NCI-H146 treated with DMSO at 0.1 percent for 48 hours (cell line): ENCODE data around the gene MLH3.

ENCODE experiments used
- DNase-seq: peaks from one replicate; lab custom pipeline; 2025; ENCODE audit not compliant: unreplicated experiment; lab: John Stamatoyannopoulos, UW

Gene MLH3

DNA sequence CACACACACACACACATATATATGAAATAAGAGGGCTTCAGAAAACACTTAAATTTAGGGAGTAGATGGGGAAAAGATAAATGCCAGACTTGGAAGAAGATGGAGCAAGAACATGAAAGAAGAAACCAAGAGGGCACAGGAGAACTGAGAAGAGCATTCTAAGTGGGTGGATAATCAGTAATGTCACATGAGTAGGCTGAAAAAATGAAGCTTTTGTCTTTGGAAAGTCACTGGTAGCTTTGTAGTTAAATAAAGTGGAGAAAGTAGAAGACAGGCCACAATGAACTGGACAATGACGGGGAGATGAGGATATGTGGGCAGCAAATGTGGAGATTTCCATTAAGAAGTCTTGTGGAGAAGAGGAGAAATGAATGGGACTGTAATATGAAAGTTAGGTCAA lies 15.9 kb upstream of the MLH3 start:
- DNase-seq: no peak

DNA sequence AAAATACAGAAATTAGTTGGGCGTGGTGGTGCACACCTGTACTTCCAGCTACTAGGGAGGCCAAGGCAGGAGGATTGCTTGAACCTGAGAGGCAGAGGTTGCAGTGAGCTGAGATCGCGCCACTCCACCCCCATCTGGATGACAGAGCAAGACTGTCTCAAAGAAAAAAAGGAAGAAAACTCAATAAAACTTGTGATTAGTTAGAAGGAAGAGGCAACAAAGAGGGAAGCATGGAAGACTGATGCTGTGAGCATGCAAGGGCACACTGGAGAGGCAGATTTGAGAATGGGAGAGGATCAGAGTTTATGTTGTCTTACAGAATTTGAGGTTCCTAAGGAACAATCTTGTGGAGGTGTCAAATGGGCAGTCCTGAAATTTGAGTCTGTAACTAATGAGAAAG lies 15.4 kb upstream of the MLH3 start:
- no peak for DNase-seq

DNA sequence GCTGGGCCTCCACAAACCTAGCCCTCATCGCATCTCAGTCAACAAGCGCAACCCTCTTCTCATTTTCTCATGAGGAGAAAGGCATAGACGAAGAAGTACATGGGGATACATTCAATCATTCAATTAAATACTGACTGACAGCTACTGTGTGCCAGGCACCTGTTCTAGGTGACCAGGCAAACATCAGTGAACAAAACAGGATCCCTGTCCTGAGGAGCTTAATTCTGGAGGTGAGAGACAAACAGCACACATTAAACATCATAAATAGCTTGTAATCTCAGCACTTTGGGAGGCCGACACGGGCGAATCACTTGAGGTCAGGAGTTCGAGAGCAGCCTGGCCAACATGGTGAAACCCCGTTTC lies 12.9 kb upstream of the MLH3 start:
- DNase-seq: no peak

DNA sequence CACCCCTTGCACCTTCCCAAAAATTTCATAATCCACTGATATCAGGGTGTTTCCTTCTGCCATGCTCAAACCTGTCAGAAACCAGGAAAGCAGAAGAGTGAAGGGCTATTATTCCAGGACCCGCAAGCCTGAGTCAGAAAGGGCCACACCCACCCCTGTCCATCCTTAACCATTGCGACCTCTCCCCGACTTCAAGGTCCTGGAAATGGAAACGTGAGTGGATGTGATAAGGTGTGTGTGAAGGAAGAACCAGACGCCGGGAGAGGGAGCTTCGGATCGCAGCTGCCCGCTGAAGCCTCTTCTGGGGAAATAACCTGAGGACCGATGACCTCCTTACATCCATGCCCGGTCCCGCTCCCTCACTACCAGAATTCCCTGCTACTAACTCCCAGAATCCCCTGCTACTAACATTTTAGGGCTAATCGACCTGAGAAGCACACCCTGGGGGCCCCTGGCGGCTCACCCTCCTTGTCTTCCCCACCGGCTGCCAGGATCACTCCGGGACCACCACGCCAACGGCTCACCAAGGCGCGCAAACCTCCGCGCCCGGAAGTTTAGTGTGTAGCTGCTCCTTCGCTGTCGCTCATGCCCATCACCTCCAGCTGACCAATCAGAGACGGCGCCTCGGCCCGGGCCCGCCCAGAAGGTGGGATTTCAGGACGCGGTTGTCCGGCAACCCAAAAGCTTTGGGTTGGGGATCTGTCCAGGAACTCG lies 12.4 kb upstream of the MLH3 start, which contains the start of gene ACYP1:
Gene ACYP1, minus strand, starts transcription at position 534 of the 714 bp plus-strand sequence. Its CDS starts 471 bp downstream, at position 63.
- DNase-seq: peak; percentile 77

DNA sequence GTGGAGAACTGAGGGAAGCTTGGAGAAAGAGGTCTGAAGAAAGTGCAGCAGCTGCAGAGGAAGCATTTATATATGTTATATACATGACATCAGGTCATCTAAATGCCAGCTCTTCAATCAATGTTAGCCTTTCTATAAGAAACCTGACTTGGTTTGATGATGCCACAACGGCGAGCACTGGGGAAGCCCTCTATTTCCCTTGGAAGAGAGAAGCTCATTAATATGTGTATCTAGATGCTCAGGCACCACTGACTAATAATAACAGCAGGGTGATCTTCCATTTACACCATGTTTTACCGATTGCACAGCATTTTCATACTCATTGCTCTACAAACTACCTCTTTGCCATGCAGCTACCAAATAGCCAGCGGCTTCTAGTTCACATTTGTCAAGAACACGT lies 11.7 kb upstream of the MLH3 start:
- no peak for DNase-seq

DNA sequence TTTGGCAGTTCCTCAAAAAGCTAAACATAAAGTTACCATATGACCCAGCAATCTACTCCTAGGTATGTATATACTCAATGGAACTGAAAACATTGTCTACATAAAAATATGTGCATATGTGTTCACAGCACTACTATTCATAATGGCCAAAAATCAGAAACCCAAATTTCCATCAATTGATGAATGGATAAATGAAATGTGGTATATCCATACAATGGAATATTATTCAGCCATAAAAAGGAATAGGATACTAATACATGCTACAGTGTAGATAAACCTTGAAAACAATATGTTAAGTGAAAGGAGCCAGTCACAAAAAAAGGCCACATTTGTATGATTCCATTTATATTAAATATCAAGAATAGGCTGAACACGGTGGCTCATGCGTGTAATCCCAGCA lies 9.2 kb upstream of the MLH3 start:
- DNase-seq: no peak

DNA sequence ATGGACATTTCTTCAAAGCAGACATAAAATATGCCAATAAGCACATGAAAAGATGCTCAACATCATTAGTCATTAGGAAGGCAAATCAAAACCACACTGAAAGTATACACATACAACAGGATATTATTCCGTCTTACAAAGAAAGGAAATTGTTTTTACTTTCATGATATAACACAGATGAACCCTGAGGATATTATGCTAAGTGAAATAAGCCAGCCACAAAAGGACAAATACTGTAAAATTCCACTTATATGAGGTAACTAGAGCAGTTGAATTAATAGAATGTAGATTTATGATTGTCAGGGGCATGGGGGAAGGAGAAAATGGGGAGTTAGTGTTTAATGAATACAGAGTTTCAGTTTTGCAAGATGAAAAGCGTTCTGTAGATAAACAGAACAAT lies 8.4 kb upstream of the MLH3 start:
- no peak for DNase-seq

DNA sequence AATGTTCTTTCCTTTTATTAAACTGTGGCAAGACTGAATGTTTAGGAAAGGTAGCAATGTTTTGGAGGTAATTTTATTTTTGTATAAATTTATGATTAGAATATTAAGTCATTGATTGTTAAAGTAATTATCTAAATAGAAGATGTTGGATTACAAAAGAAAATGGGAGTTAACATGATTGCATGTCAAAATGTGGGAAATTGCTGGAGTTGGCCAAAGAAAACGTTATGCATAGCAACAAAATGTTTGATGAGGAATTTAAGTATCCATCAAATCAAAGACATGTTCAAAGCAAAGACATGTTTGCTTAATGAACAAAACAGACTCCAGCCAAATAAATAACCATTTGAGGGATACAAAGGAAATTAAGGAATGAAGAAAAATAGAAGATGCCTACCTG lies 3.2 kb upstream of the MLH3 start:
- no peak for DNase-seq

DNA sequence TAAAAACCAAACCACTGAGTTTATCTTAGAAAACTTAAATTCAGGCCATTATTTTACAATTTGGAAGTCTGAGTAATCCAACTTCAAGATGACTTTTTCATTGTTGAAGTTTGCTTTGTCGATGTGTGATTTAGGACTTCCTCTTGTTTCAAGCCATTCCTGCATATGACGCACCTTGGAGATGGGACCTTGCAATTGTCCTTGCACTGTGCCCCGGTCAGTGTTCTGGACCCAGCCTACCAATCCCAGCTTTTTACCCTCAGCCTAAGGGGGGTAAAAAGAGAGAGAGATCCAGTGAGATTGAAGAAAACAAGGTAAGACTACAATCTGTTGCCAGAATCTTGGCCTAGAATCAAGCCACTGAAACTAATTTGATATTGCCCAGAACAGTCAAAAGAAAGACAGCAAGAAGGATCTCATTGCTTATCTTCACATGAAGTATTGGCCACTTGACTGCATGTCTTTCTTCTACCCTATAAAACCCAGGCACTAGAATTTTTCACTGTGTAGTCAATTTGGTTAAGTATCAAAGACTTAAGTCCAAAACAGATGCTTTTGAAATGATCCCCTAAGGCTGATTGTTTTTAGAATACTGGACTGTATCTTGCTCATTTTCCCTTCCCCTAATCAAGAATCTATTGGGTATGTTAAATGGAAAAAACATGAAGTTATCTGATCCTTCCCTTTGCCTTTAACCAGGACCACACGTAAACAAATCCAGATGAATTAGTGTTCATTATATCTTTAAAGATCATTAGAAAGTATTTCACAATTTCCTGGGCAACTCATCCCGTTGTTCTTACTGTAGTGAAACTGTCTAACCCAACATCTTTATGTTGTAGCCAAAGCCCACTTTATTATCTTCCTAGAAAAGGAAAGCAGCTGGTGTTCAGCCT lies 2.4 kb upstream of the MLH3 start:
- DNase-seq: no peak

DNA sequence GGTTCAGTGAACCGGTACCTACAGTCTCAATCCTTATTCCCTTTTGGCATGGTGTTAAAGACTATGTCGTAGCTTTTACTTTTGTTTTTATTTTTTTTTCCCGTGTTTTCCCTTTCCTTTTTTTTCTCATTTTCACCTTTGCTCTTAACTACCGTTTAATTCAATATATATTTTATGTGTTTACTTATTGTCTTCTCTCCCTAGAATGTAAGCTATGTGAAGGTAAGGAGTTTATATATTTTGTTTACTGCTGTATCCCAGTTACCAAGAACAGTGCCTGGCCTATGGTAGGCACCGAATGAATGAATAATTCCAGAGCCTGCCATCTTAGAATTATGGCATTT lies 261 bp upstream of the MLH3 start:
- no peak for DNase-seq

DNA sequence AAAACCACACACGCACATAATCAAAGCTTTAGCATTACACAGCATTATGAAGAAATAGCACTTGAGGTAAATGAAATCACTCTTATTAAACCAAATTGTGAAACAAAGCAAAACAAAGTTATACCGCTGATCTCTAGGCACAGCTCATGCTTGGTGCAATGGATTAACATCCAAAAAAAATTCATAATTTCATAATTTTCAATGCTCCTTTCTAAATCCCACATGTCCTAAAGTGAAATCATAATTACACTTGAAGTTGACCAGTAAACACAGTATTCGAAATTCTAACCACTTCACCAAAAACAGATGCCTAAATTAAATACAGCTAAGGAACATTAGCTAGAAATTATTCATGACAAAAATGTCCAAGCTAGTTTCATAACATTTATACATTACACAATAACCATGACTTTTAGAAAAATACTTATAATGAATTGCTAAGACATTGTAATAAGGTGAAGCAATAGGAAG lies 1.5 kb downstream of the MLH3 start:
- no peak for DNase-seq

DNA sequence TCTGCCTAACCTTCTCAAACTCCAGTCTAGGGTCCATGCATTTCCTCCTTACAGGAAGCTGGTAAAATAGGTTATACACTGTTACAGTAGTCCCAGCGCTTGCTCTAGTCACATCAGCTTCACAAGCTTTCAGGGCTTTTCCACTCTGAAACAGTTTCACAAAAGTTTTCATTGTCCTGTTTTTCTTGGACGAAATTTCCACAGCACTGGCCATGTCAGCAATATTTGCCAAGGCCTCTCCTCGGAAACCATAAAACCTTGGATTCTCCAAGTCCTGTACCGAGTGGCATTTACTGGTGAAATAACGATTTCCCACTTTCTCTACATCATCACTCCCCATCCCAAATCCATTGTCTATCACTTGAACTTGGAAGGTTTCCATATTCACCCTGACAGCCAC lies 2.1 kb downstream of the MLH3 start:
- no peak for DNase-seq

DNA sequence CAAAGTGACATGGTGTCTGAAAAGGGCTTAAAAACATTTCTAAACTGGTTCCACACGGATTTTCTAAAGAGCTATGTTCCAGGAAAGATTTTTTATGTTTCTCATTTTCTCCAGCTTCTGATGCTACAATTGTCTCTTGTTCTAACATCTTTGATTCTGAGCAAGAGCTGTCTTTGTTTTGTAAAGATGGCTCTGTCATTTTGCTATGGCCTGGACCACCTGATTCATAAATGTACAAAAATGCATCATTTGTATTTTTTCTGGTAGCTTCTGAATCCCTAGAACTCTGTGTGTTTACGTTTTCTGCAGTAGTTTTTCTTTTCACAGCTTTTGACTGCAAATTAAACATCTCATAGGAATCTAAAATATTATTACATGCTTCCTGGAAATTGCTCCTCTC lies 3.2 kb downstream of the MLH3 start:
- no peak for DNase-seq

DNA sequence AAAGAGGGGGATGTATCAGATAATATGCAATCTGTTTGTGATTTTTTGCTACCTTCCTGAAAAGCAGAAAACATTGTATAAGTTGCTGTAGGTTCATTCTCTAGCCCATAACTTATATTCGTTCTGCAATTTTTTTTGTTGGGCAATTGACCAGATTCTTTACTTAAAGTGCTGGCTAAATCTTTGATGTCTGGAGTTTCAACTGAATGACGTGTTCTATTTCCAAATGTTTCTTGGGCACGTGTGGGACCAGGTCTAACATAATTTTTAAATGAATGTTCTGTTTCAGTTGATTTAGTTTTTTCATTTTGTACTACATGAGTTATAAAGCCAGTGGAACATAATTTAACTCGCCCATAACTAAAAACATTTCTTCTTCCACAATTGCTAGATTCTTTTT lies 3.8 kb downstream of the MLH3 start:
- no peak for DNase-seq

DNA sequence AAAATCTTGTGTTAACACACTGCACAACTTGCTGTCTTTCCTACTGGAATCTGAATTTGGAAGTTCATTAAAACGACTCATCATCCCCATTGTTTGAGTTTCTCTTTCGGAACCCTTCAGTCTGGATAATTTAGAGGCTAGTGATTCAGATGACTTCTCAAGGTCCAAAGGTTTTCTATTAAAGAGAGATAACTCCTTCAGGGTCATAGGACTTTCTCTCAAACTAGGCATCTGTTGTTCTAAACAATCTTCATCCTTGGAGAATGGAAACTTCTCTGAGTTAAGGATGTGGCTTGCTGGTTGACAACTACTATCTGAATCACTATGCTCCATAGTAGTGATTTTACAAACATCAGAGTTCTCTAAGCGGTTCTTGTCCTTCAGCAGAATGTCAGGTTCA lies 4.4 kb downstream of the MLH3 start:
- DNase-seq: no peak

DNA sequence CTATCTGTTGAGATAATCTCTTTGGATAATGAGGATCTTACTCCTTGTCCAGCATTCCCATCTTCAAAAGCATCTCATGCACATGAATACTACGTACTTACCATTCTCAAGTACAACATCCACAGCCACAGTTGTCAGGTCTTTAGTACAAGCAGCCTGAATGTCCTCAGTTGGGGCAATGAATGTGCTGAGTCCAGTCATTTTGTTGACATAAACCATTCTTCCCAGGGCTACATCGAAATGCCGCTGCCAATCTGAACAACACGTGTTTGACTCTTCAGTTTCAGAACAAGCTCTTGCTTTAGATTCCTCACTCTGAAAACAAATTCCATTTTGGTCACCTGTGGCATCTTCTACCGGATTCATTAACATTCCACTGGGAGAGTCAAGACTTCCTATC lies 5.0 kb downstream of the MLH3 start:
- no peak for DNase-seq

DNA sequence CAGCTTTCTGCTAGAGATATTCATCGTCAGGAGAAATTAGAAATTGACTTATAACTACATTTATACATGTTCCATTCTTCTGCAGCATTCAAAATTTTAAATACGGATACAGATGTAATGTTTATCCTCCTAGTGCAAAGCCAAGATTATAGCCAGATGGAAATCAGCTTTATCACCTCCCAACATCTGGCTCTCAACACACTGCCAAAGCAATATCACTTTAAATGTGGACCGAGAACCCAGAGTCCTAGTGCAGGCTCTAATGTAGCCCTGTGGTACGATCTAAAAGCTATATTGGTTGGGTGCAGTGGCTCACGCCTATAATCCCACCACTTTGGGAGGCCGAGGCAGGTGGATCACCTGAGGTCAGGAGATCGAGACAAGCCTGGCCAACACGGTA lies 6.5 kb downstream of the MLH3 start:
- DNase-seq: no peak

DNA sequence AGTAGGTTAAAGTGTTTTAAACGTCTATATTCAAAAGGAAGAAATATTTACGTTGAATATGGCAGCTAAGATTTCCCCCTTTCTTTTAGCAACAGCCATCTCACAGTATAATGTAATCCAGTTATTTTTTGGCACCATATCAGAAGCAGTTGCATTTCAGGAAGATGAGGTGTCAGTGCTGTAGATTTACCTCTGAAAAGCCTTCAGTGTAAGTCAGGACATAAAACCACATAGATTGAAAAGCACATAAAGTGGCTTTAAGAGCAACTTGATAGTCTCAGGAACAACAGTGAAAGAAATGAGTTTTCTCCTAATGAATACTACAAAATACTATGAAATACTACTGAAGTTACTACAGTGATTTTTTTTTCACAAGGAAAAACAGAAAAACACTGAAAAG lies 6.9 kb downstream of the MLH3 start:
- no peak for DNase-seq

DNA sequence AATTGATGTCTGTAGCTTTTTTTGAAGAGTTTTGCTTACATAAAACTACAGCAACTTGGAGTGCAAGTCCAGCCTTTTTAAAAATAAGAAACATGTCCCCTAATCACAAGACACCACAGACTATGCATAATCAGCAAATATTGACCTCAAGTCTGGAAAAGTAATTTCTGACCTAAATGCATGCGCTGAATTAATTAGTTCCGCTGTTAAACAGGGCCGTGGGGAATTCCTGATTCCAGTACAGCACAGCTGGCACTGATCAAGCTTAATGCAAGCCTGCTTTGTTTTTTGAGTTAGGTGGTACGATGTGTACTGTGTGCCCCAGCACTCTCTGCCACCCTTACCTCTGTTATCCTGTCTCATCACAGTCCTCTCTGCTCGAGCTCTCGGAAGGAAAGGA lies 9.2 kb downstream of the MLH3 start:
- no peak for DNase-seq

DNA sequence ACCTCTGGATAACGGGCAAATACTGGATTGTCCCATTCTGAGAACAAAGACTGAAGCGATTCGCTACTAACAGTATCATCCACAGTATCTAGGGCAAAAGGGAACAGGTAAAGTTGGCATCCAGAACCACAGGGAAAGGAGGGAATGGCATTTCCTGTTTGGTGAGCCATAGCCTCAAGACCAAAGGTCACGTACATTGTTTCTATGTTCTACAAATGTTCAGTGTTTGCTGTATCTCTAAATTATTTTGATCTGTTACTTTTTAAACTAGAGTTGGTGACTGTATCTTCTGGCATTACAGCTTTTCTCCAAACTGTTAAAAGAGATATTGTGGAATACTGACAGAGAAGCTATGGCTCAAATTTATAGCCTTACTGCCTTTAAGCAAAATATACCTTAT lies 9.7 kb downstream of the MLH3 start:
- no peak for DNase-seq

DNA sequence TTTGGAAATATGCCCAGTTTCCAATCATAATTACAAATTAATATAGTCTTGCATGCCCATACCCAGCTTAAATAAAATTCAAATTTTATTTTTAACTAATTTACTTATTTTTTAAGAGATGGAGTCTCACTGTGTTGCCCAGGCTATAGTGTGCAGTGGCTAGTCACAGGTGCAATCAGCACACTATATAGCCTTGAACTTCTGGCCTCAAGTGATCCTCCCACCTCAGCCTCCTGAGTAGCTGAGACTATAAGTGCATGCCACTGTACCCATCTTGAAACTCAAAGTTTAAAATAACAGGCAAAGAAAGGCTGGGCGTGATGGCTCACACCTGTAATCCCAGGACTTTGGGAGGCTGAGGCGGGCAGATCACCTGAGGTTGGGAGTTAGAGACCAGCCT lies 10.3 kb downstream of the MLH3 start:
- DNase-seq: no peak

DNA sequence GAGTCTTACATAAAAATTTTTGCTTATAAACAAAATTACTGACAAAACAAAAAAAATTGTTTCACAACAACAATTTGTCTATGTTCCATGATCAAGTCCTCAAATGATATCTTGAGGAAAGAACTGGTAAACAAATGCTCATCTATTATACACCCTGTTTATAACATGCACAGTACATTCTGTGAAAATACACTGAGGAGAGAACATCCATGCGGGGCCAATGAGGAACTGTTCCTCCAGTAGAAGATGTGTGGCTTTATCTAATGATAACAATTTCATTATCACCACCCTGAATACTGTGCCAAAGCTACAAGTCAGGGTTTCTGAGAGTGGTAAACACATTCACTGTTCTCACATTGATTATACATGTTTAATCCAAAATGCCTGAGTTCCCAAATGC lies 10.8 kb downstream of the MLH3 start:
- DNase-seq: no peak

DNA sequence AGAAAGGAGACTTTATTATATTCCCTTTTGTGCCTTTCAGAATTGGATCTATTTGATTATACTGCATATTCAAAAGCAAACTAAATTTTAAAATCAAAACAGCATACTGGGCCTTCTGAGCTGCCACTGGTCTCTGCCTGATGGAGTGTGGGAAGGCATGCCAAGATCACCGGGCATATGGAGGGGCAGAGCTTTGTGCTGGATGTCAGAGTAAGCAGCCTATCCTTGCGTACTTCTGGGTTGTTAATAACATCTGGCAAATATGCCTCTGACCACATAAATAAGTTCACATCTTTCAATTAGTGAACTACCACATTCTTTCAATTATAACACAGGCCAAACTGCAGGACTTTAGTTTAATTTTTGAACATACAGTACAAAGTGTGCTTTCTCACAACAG lies 18.3 kb downstream of the MLH3 start:
- no peak for DNase-seq
